Adrenal gland (tissue), 5 donors: ENCODE data around the gene CADM1.

Source experiments
- CTCF ChIP-seq, 6 experiments: fragments of 450-650 bp in 4 of 6; fragments of 200-600 bp in 2 of 6; sonication (generic) in 1 of 6; IDR thresholded peaks; 1 replicate in 5 of 6; 2 replicates in 1 of 6; pipeline versions ENCODE4 v1.5.1 to v1.8.0; 2016 to 2021; ENCODE audit warnings: antibody characterized with exemption in 6 of 6, mild to moderate bottlenecking in 2 of 6, moderate library complexity in 1 of 6
- POLR2A ChIP-seq, 2 donors: fragments of 450-650 bp; IDR thresholded peaks; one replicate each; pipeline ENCODE4 v1.6.1; 2017; ENCODE audit warnings: antibody characterized with exemption in 2 of 2, mild to moderate bottlenecking in 2 of 2, moderate library complexity in 1 of 2
- donor health status: DM: no; HTN: no; CAD: no.

- TF ChIP-seq CTCF (IDR thresholded peaks at IDR 0.05) (no peak), POLR2A (IDR thresholded peaks at IDR 0.05) (no peak)
Measured at GRCh38 chr11:115544422-115544948, 40.3 kb upstream of the CADM1 start.
